Gastrocnemius medialis (tissue), 4 donors: Measurements from ENCODE around the gene PPP2R2C. TPM values are rescaled to one million over a fixed set of nuclear protein-coding genes. Genes with fewer than 3 reads are reported as not detected.
A peak's percentile ranks its signal among the peaks of the same experiment; 100 is the strongest.

Experiments
- ATAC-seq, 2 donors: fragments of 150-250 bp; one replicate each; pipeline ENCODE4 v1.9.1; 2016
- DNase-seq, 2 donors: peaks; one replicate each; pipeline ENCODE4 v3.0.0-alpha.2; 2019
- H3K27ac ChIP-seq, 4 donors: fragments of 200-600 bp; sonication (generic); 1 replicate in 1 of 4; 2 replicates in 3 of 4; pipeline ENCODE4 v1.5.1; 2016 to 2018; ENCODE audit warnings: mild to moderate bottlenecking in 2 of 4, moderate library complexity in 1 of 4
- H3K27me3 ChIP-seq, 3 donors: fragments of 200-600 bp; sonication (generic) in 2 of 3; 1 replicate in 1 of 3; 2 replicates in 2 of 3; pipeline versions ENCODE4 v1.5.1 to v1.6.0; 2016 to 2019; ENCODE audit warnings: mild to moderate bottlenecking in 1 of 3, moderate library complexity in 1 of 3
- H3K36me3 ChIP-seq, 2 donors: fragments of 200-600 bp; sonication (generic) in 1 of 2; one replicate each; pipeline ENCODE4 v1.5.1; 2017 to 2018
- H3K4me1 ChIP-seq, 2 donors: fragments of 200-600 bp; sonication (generic) in 1 of 2; one replicate each; pipeline ENCODE4 v1.5.1; 2016 to 2017; ENCODE audit warnings: mild to moderate bottlenecking in 2 of 2
- H3K4me3 ChIP-seq, 4 donors: fragments of 200-600 bp; sonication (generic) in 3 of 4; 1 replicate in 1 of 4; 2 replicates in 3 of 4; pipeline ENCODE4 v1.5.1; 2016 to 2019; ENCODE audit warnings: mild to moderate bottlenecking in 2 of 4
- H3K9me3 ChIP-seq, 3 donors: fragments of 200-600 bp; sonication (generic) in 2 of 3; 1 replicate in 1 of 3; 2 replicates in 2 of 3; pipeline ENCODE4 v1.5.1; 2016 to 2019
- POLR2A ChIP-seq, 2 donors: fragments of 450-650 bp; IDR thresholded peaks; one replicate each; pipeline ENCODE4 v1.6.1; 2017; ENCODE audit warnings: antibody characterized with exemption in 2 of 2, mild to moderate bottlenecking in 2 of 2, moderate library complexity in 2 of 2
- in situ Hi-C, 4 donors: fragments of 200-750 bp; cut with MboI; loops; one replicate each; pipeline versions ENCODE4 v1.15.0 to v1.8.0; 2017; ENCODE audit warnings: low sequenced_read_pairs in 4 of 4
- intact Hi-C: fragments of 100-400 bp; cut with DNase I; formaldehyde crosslinking; loops from one replicate; pipeline ENCODE4 v1.15.1; 2023; ENCODE audit warnings: low total_unique reads
- total RNA-seq, 4 donors: library from RNA; depleted of rRNA; stranded (reverse); fragments of >200 nt; gene quantifications; one replicate each; pipeline versions ENCODE4 v1.1.0 to v1.2.3, GENCODE V29; 2016
- TF ChIP-seq, protein P1 (sequence below), 5 experiments: fragments of 450-650 bp in 3 of 5; fragments of 200-600 bp in 2 of 5; sonication (generic) in 2 of 5; IDR thresholded peaks in 4 of 5; conservative IDR thresholded peaks in 1 of 5; 1 replicate in 4 of 5; 2 replicates in 1 of 5; pipeline ENCODE4 v1.5.1; 2016 to 2019; ENCODE audit warnings: antibody characterized with exemption in 5 of 5, mild to moderate bottlenecking in 3 of 5, moderate library complexity in 3 of 5

PPP2R2C gene
- total RNA-seq, 4 donors from 2014 or later, result 0.44 to 2.7 (median 0.62) TPM

DNA sequence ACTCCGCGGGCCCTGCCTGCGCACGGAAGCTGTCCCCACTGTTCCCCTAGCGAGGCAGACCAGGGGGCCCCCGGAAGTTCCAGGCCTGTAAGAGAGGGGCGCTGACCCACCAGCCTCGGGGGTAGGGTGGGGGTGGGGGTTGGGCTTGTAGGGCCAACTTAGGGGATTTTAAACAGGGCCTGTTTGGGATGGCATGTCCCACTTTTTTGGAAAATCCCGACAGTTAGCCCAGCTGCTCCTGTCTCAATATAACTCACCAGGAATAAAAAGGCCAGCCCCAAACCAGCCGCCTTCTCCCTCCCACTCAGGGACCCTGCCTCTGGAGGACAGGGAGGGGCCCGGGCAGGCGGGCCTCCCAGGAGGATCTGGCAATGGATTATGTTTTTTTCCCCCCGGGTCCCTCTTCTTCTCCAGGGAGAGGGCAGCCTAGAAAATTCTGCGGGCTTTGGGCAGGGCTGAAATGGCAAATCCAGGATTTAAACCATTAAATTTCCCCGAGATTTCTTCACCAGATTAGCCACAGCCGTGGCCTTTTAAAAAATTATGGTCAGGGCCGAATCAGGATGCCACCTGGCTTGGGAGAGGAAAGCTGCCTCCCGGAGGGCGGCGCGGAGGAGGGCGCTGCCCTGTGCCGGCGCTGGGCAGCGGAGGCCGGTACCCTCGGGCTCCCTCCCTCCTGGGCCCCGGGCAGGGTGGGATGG is 957 bp downstream of the PPP2R2C start:
- peaks cover 33 to 53% (median 40%) of the 10 kb centered on the region in 3 donors for H3K27me3 ChIP-seq
- no peaks in the 10 kb centered on the region for H3K36me3 ChIP-seq
- H3K27ac ChIP-seq, result no peak overlapping the region
- intact Hi-C loops, result no loop called here
- DNase-seq (no peak), ATAC-seq (no peak)
- TF ChIP-seq POLR2A (IDR thresholded peaks at IDR 0.05), result no peak
- TF ChIP-seq, protein P1, sequence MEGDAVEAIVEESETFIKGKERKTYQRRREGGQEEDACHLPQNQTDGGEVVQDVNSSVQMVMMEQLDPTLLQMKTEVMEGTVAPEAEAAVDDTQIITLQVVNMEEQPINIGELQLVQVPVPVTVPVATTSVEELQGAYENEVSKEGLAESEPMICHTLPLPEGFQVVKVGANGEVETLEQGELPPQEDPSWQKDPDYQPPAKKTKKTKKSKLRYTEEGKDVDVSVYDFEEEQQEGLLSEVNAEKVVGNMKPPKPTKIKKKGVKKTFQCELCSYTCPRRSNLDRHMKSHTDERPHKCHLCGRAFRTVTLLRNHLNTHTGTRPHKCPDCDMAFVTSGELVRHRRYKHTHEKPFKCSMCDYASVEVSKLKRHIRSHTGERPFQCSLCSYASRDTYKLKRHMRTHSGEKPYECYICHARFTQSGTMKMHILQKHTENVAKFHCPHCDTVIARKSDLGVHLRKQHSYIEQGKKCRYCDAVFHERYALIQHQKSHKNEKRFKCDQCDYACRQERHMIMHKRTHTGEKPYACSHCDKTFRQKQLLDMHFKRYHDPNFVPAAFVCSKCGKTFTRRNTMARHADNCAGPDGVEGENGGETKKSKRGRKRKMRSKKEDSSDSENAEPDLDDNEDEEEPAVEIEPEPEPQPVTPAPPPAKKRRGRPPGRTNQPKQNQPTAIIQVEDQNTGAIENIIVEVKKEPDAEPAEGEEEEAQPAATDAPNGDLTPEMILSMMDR (IDR thresholded peaks at IDR 0.05 in 4 of 5, conservative IDR thresholded peaks at IDR 0.05 in 1 of 5), result no peak
- H3K4me3 ChIP-seq, result peak overlapping the region; percentile 47 to 53 (median 50)
- in situ Hi-C loops, result no loop called here
- H3K4me1 ChIP-seq, result no peaks in the 10 kb centered on the region
- no peaks in the 10 kb centered on the region for H3K9me3 ChIP-seq

- Histone ChIP-seq H3K27ac (no peak overlapping the region), H3K9me3 (no peaks in the 10 kb centered on the region), H3K27me3 (peaks cover 33 to 47% (median 36%) of the 10 kb centered on the region in 3 donors), H3K4me3 (peak overlapping the region; percentile 47 to 53 (median 50)), H3K4me1 (no peaks in the 10 kb centered on the region), H3K36me3 (no peaks in the 10 kb centered on the region)
- intact Hi-C loops (no loop called here), in situ Hi-C loops (no loop called here)
- DNase-seq (no peak), ATAC-seq (peak; percentile 28 to 33)
- TF ChIP-seq, protein P1 (IDR thresholded peaks at IDR 0.05 in 4 of 5, conservative IDR thresholded peaks at IDR 0.05 in 1 of 5), result no peak
- no peak for TF ChIP-seq POLR2A (IDR thresholded peaks at IDR 0.05)
Observed at GRCh38 chr4:6470502-6471306, 1.7 kb downstream of the PPP2R2C start.

DNA sequence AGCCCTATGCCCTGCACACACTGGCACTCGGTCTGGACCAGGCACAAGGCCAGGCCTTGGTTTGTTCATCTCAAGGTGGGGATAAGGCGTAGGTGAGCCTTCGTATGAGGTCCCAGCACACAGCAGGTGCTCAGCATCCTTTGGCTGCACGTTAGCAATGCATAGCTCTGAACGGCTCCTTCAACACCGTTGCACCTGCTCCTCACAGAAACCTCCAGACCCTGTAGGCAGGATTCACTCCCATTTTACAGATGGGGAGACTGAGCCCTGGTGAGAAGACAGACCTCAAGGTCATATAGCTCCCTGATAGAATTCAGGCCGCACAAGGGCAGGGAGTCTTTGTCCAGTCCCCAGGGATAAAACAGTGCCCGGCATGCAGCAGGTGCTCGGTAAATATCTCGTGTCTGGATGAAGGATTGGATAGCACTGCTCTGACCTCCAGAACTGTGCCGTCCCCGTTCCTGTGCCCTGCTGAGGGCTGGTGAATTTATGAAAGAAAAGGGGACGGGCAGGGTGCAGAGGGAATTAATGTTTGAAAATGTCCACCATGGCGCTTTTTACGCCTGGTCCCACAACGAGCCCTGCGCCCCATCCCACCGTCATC is 2.4 kb downstream of the PPP2R2C start:
- H3K4me3 ChIP-seq, result peak overlapping the region; percentile 47 to 53 (median 50)
- no peak for TF ChIP-seq POLR2A (IDR thresholded peaks at IDR 0.05)
- TF ChIP-seq, protein P1 (IDR thresholded peaks at IDR 0.05 in 4 of 5, conservative IDR thresholded peaks at IDR 0.05 in 1 of 5), result no peak
- no peaks in the 10 kb centered on the region for H3K9me3 ChIP-seq
- intact Hi-C loops (no loop called here), in situ Hi-C loops (no loop called here)
- H3K4me1 ChIP-seq, result no peaks in the 10 kb centered on the region
- ATAC-seq (no peak), DNase-seq (no peak)
- H3K27me3 ChIP-seq, result peaks cover 33 to 43% (median 36%) of the 10 kb centered on the region in 3 donors
- H3K36me3 ChIP-seq, result no peaks in the 10 kb centered on the region
- no peak overlapping the region for H3K27ac ChIP-seq

GRCh38 chr4:6469144-6469543 is 3.3 kb downstream of the PPP2R2C start:
- peaks cover 33 to 36% (median 34%) of the 10 kb centered on the region in 3 donors for H3K27me3 ChIP-seq
- no peaks in the 10 kb centered on the region for H3K36me3 ChIP-seq
- in situ Hi-C loops, result no loop called here
- H3K4me1 ChIP-seq, result no peaks in the 10 kb centered on the region
- intact Hi-C loops, result no loop called here
- H3K27ac ChIP-seq, result no peak overlapping the region
- H3K9me3 ChIP-seq, result no peaks in the 10 kb centered on the region
- DNase-seq, result no peak
- no peak for TF ChIP-seq POLR2A (IDR thresholded peaks at IDR 0.05)
- TF ChIP-seq, protein P1 (IDR thresholded peaks at IDR 0.05 in 4 of 5, conservative IDR thresholded peaks at IDR 0.05 in 1 of 5), result no peak
- no peak overlapping the region for H3K4me3 ChIP-seq
- ATAC-seq, result no peak
